Peyer's patch (tissue), 4 donors: ENCODE results near the gene ALKBH5.

Source experiments
- POLR2A ChIP-seq, 2 donors: fragments of 450-650 bp; IDR thresholded peaks; one replicate each; pipeline ENCODE4 v1.5.1; 2017; ENCODE audit warnings: antibody characterized with exemption in 2 of 2, mild to moderate bottlenecking in 2 of 2, moderate library complexity in 2 of 2
- TF ChIP-seq, protein P1 (sequence below), 6 experiments: fragments of 450-650 bp in 4 of 6; fragments of 200-600 bp in 2 of 6; sonication (generic) in 1 of 6; IDR thresholded peaks; one replicate each; pipeline ENCODE4 v1.5.1; 2017 to 2019; ENCODE audit warnings: antibody characterized with exemption in 6 of 6, mild to moderate bottlenecking in 3 of 6, moderate library complexity in 1 of 6

DNA sequence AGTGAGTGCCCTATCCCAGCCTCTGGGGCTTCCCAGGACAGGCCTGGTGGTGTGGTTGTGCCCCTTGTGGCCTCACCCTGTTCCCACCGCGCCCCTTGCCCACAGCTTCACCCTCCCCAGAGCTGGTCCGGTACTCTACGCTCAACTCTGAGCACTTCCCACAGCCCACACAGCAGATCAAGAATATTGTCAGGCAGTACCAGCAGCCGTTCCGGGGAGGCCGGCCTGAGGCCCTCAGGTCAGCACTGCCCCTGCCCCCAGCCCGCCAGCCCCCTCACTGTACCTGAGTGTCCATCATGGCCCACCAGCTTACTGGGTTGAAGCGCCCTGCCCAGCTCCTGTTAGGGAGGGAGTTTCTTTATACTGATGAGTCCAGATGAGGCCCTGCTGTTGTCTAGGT lies 32.3 kb upstream of the ALKBH5 start:
- TF ChIP-seq, protein P1, sequence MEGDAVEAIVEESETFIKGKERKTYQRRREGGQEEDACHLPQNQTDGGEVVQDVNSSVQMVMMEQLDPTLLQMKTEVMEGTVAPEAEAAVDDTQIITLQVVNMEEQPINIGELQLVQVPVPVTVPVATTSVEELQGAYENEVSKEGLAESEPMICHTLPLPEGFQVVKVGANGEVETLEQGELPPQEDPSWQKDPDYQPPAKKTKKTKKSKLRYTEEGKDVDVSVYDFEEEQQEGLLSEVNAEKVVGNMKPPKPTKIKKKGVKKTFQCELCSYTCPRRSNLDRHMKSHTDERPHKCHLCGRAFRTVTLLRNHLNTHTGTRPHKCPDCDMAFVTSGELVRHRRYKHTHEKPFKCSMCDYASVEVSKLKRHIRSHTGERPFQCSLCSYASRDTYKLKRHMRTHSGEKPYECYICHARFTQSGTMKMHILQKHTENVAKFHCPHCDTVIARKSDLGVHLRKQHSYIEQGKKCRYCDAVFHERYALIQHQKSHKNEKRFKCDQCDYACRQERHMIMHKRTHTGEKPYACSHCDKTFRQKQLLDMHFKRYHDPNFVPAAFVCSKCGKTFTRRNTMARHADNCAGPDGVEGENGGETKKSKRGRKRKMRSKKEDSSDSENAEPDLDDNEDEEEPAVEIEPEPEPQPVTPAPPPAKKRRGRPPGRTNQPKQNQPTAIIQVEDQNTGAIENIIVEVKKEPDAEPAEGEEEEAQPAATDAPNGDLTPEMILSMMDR (IDR thresholded peaks at IDR 0.05), result no peak
- no peak for TF ChIP-seq POLR2A (IDR thresholded peaks at IDR 0.05)
